Suprapubic skin (tissue), 4 donors: Measurements from ENCODE around the gene TARS2. TPM values are rescaled to one million over a fixed set of nuclear protein-coding genes. Genes with fewer than 3 reads are reported as not detected.
A peak's percentile ranks its signal among the peaks of the same experiment; 100 is the strongest.

Source experiments
- DNase-seq, 2 donors: peaks; one replicate each; pipeline ENCODE4 v3.0.0-alpha.2; 2019; ENCODE audit warnings: low spot score in 2 of 2
- H3K27ac ChIP-seq: fragments of 200-600 bp; sonication (generic); one replicate; pipeline ENCODE4 v1.5.1; 2019
- H3K27me3 ChIP-seq: fragments of 200-600 bp; sonication (generic); one replicate; pipeline ENCODE4 v1.5.1; 2019
- H3K36me3 ChIP-seq: fragments of 200-600 bp; sonication (generic); one replicate; pipeline ENCODE4 v1.5.1; 2019
- H3K4me1 ChIP-seq: fragments of 200-600 bp; sonication (generic); one replicate; pipeline ENCODE4 v1.5.1; 2019
- H3K4me3 ChIP-seq: fragments of 200-600 bp; sonication (generic); one replicate; pipeline ENCODE4 v1.5.1; 2019; ENCODE audit warnings: mild to moderate bottlenecking
- H3K9me3 ChIP-seq: fragments of 200-600 bp; sonication (generic); one replicate; pipeline ENCODE4 v1.5.1; 2019
- EP300 ChIP-seq: sonication (generic); formaldehyde crosslinking; IDR thresholded peaks from one replicate; pipeline ENCODE4 v1.6.1; 2017; ENCODE audit warnings: antibody characterized with exemption
- POLR2A ChIP-seq, 2 donors: fragments of 450-650 bp; IDR thresholded peaks; one replicate each; pipeline ENCODE4 v1.6.1; 2017; ENCODE audit warnings: antibody characterized with exemption in 2 of 2, mild to moderate bottlenecking in 2 of 2, moderate library complexity in 2 of 2
- POLR2AphosphoS5 ChIP-seq, 3 donors: sonication (generic); formaldehyde crosslinking; IDR thresholded peaks; one replicate each; pipeline ENCODE4 v1.6.1; 2017; ENCODE audit warnings: antibody characterized with exemption in 3 of 3
- WGBS: methylation state at CpG from one replicate; pipeline ENCODE4 v1.1.5; 2018; 5-methylcytosine and 5-hydroxymethylcytosine counted together
- total RNA-seq, 4 donors: library from RNA; depleted of rRNA; stranded (reverse); fragments of >200 nt; gene quantifications; one replicate each; pipeline ENCODE4 v1.1.0, GENCODE V29; 2016
- TF ChIP-seq, protein P1 (sequence below), 2 donors: fragments of 200-600 bp in 1 of 2; fragments of 450-650 bp in 1 of 2; sonication (generic) in 1 of 2; IDR thresholded peaks; one replicate each; pipeline ENCODE4 v1.5.1; 2016 to 2019; ENCODE audit warnings: antibody characterized with exemption in 2 of 2, mild to moderate bottlenecking in 1 of 2, moderate library complexity in 1 of 2

Gene TARS2
- total RNA-seq, 4 donors from 2014 or later, result 13.7 to 29.1 (median 20.9) TPM

GRCh38 chr1:150516050-150516591, 28.9 kb downstream of the TARS2 start:
- H3K36me3 ChIP-seq, result peaks cover 12% of the 10 kb centered on the region
- no peaks in the 10 kb centered on the region for H3K9me3 ChIP-seq
- WGBS, result 4% methylated on average over 19 of the region's 19 CpGs
- no peaks in the 10 kb centered on the region for H3K27me3 ChIP-seq
- peaks cover 35% of the 10 kb centered on the region for H3K4me1 ChIP-seq
- peak overlapping the region; percentile 76 for H3K27ac ChIP-seq
- TF ChIP-seq POLR2AphosphoS5 (IDR thresholded peaks at IDR 0.05) (no peak), POLR2A (IDR thresholded peaks at IDR 0.05) (no peak), EP300 (no peak)
- TF ChIP-seq, protein P1, sequence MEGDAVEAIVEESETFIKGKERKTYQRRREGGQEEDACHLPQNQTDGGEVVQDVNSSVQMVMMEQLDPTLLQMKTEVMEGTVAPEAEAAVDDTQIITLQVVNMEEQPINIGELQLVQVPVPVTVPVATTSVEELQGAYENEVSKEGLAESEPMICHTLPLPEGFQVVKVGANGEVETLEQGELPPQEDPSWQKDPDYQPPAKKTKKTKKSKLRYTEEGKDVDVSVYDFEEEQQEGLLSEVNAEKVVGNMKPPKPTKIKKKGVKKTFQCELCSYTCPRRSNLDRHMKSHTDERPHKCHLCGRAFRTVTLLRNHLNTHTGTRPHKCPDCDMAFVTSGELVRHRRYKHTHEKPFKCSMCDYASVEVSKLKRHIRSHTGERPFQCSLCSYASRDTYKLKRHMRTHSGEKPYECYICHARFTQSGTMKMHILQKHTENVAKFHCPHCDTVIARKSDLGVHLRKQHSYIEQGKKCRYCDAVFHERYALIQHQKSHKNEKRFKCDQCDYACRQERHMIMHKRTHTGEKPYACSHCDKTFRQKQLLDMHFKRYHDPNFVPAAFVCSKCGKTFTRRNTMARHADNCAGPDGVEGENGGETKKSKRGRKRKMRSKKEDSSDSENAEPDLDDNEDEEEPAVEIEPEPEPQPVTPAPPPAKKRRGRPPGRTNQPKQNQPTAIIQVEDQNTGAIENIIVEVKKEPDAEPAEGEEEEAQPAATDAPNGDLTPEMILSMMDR (IDR thresholded peaks at IDR 0.05), result no peak
- peak overlapping the region; percentile 57 for H3K4me3 ChIP-seq
- no peak for DNase-seq

DNA sequence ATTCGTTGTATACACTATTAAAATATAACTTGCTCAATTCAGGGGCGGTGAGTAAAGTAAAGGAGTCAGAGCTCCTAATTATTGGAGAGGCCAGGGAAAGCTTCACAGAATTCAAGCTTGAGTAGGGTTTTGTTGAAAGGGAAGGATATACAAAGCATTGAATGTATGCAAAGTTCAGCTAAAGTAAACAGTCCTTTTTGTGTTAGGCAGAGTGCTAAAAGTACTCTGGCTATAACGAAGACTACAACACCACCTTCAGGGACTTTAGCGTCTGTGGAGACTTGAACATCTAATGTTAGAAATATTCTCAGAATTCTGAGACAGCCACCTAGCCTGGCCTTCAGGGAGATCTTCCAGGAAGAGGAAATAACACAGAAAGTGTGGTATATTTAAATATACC, 29.4 kb downstream of the TARS2 start:
- Histone ChIP-seq H3K36me3 (peaks cover 7% of the 10 kb centered on the region), H3K27ac (no peak overlapping the region), H3K27me3 (no peaks in the 10 kb centered on the region), H3K4me1 (peaks cover 35% of the 10 kb centered on the region), H3K9me3 (no peaks in the 10 kb centered on the region), H3K4me3 (no peak overlapping the region)
- TF ChIP-seq, protein P1 (IDR thresholded peaks at IDR 0.05), result no peak
- no peak for TF ChIP-seq EP300
- TF ChIP-seq POLR2AphosphoS5 (IDR thresholded peaks at IDR 0.05), result no peak
- no peak for TF ChIP-seq POLR2A (IDR thresholded peaks at IDR 0.05)
- no peak for DNase-seq
- 45% methylated on average over 4 of the region's 4 CpGs for WGBS

DNA sequence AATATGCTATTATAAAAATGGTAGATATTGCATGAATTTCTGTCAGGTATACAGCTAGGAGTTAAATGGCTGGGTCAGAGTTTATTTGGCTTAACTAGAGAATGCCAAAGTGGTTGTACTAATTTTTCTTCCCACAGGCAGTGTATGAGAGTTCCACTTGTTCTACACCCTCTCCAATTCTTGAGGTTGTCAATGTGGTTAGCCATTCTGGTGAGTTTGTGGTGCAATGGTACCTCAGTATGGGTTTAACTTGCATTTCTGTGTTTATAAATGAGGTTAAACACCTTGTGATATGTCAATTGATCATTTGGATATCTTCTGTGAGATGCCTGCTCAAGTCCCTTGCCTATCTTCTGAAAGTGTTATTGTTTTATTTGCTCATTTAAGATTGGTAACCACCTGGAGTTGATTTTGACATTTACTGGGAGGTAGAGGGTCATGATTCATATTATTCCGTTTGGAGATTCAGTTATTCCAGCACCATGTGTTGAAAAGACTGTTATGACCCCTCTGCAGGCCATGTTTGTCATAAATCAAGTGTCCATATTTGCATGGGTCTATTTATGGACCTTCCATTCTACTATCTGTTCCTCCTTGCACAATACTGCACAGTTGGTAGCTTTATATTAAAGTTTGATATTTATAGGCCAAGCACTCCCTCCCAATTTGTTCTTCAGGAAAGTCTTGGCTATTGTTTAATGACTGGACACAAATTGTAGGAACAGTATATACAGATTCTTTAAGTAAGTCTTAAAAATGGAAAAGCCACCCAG, 34.2 kb downstream of the TARS2 start:
- no peak overlapping the region for H3K4me3 ChIP-seq
- DNase-seq, result no peak
- H3K27me3 ChIP-seq, result no peaks in the 10 kb centered on the region
- TF ChIP-seq POLR2A (IDR thresholded peaks at IDR 0.05) (no peak), EP300 (no peak), POLR2AphosphoS5 (IDR thresholded peaks at IDR 0.05) (no peak)
- TF ChIP-seq, protein P1 (IDR thresholded peaks at IDR 0.05), result no peak
- no peaks in the 10 kb centered on the region for H3K36me3 ChIP-seq
- peaks cover 3% of the 10 kb centered on the region for H3K4me1 ChIP-seq
- H3K27ac ChIP-seq, result no peak overlapping the region
- WGBS, result 74% methylated on average over 1 of the region's 1 CpG
- H3K9me3 ChIP-seq, result no peaks in the 10 kb centered on the region

DNA sequence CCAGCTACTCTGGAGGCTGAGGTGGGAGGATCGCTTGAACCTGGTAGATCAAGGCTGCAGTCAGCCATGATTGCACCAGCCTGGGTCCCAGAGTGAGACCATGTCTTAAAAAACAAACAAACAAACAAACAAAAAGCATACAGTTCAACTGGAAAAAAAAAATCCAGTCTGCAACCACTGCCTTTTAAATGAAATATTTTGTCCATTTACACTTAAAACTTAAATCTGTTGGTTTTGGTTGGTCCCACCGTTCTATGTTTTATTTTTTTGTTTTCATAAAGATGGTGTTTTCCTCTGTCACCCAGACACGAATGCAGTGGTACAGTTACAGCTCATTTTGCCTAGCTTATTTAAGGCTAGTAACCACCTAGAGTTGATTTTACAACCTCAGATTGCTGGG, 38.1 kb downstream of the TARS2 start:
- Histone ChIP-seq H3K9me3 (no peaks in the 10 kb centered on the region), H3K4me1 (no peaks in the 10 kb centered on the region), H3K4me3 (no peak overlapping the region), H3K36me3 (no peaks in the 10 kb centered on the region), H3K27me3 (no peaks in the 10 kb centered on the region), H3K27ac (no peak overlapping the region)
- WGBS, result 88% methylated on average over 3 of the region's 3 CpGs
- no peak for TF ChIP-seq POLR2A (IDR thresholded peaks at IDR 0.05)
- TF ChIP-seq, protein P1 (IDR thresholded peaks at IDR 0.05), result no peak
- TF ChIP-seq POLR2AphosphoS5 (IDR thresholded peaks at IDR 0.05), result no peak
- TF ChIP-seq EP300, result no peak
- no peak for DNase-seq

GRCh38 chr1:150528196-150528595, 41.0 kb downstream of the TARS2 start:
- no peaks in the 10 kb centered on the region for H3K9me3 ChIP-seq
- no peak for DNase-seq
- peaks cover 6% of the 10 kb centered on the region for H3K4me1 ChIP-seq
- H3K4me3 ChIP-seq, result no peak overlapping the region
- H3K27ac ChIP-seq, result no peak overlapping the region
- 80% methylated on average over 1 of the region's 1 CpG for WGBS
- H3K36me3 ChIP-seq, result no peaks in the 10 kb centered on the region
- no peaks in the 10 kb centered on the region for H3K27me3 ChIP-seq
- TF ChIP-seq POLR2AphosphoS5 (IDR thresholded peaks at IDR 0.05), result no peak
- TF ChIP-seq EP300, result no peak
- TF ChIP-seq, protein P1 (IDR thresholded peaks at IDR 0.05), result no peak
- TF ChIP-seq POLR2A (IDR thresholded peaks at IDR 0.05), result no peak
